HG03442 (cell line): ENCODE measurements around the gene PPFIBP1.
"Not testable (repeated sequence)": the region's sequence is repeated elsewhere in the genome, so short reads cannot be mapped to it uniquely, and the experiment has no call there.

Source experiments
- ATAC-seq: cut with Tn5 transposase; IDR thresholded peaks from one replicate; pipeline ENCODE4 v1.9.1; 2021; ENCODE audit warnings: mild to moderate bottlenecking, moderate library complexity; ENCODE audit not compliant: unreplicated experiment

The PPFIBP1 gene

DNA sequence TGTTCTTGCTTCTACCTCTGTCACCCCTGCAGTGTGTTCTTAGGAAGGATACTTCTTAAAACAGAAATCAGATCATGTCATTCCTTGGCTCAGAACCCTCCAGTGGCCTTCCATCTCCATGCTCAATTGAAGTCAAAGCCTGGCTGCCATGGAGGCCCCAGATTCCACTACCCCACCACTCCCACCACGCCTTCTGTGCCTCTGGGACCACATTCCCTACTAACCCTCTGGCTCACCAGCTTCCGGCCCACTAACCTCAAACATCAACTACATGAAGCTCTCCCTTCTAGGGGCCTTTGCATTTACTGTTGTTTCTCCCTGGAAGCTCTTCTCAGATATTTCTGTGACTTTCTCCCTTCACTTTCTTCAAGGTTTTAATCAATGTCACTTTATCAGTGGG is 96.1 kb downstream of the PPFIBP1 start:
- no peak for ATAC-seq

DNA sequence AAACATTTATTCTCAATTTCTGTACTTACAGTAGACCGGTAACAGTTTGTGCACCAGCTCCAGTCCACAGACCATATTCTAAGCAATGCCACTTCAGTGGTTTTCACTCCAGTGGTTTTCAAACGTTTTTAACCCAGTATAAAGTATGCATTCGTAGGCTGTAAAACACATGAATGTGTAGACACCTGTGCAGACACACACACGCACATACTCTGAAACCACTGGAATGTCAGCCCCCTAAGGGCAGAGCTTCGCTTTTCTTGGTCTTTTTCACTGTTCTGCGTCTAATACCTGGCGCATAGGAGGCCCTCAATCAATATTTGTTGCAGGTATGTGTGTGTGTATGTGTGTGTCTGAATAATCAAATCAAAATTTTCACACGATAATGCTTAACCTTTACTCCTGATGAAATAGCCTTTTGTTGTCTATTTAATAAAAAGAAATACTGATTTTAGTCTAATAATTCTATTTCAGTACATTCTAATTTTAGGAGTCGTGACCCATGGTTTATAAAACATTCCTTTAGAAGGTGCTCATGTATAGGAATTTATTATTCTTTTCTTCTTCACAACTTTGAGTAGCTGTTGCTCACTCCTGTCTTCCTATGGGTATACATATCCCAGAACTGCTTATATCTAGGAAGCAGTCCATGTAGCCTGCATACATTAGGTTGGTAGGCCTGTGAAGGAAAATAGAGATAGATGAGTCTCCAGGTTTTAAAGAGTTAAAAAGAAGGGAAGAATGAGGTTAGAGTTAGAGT is 98.6 kb downstream of the PPFIBP1 start:
- no peak for ATAC-seq

DNA sequence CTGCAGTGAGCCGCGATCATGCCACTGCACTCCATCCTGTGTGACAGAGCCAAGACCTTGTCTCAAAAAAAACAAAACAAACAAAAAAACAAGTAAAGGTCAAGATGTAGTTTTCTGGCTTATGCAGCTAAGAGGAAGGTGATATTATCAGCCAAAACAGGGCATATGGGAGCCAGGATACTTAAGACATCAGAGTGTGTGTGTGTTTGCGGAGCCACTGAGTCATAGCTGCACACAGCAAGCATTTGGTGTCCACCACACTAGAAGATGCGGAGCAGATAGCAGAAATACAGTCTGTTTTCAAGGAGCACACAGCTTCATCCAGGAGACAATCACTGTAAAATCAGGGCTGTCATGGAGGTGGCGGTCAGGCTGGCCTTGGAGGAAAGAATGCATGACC is 99.6 kb downstream of the PPFIBP1 start:
- no peak for ATAC-seq

DNA sequence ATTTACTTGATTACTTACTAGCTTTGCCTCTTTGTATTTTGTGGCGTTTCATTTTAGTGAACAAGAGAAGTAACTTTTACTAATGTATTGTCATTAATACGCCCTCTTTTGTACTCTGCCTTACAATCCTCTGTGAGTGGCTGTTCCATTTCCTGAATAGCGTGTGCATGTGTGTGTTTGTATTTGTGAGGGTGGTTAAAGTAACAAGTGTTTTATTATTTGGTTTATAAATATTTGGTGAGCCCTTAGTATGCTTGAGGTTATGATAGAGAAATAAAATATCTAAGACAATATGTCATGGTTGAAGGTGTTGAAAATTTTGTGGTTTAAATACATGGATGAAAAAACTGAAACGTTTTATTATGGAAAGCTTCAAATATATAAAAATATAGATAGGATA is 100.6 kb downstream of the PPFIBP1 start:
- no peak for ATAC-seq

GRCh38 chr12:27627123-27627852 is 103.3 kb downstream of the PPFIBP1 start:
- ATAC-seq: peak; percentile 63

DNA sequence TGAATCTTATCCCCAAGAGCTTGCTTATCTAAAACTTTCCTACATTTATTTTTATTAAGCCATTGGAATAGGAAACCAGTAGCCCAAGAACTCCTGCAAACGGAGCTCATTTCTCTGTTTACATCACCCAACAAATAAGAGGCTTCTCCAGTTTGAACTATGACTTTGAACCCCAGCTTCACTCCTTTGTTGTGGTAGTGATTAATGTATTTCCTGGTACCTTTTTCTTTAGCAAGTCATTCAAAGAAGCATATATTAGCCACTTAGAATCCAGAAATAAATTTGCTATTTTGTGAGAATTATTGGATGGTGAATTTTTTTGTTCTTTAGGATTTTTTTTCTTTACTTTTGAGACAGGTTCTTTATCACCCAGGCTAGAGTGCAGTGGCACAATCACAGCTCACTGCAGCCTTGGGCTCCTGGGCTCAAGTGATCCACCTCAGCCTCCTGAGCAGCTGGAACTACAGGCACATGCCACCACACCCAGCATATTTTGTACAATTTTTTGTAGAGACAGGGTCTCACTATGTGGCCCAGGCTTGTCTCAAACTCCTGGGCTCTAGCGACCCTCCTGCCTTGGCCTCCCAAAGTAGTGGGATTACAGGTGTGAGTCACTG is 104.0 kb downstream of the PPFIBP1 start:
- not testable (repeated sequence) for ATAC-seq

DNA sequence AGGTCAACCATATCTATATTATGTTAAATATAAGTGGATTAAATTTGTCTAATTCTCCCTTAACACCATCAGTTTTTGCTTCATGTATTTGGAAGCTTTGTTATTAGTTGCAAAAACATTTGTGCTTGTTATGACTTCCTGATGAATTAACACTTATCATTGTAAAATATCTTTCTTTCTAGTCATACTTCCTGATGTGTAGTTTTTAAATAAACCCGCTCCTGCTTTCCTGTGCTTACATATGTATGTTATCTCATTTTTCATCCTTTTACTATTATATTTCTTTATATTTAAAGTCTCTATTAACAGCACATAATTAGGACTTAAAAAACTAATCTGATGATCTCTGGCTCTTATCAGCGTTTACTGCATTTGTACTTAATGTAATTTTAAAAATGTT is 106.2 kb downstream of the PPFIBP1 start:
- not testable (repeated sequence) for ATAC-seq

- ATAC-seq: no peak
Measured at GRCh38 chr12:27631365-27631764, 107.4 kb downstream of the PPFIBP1 start.

- ATAC-seq: no peak
Measured at GRCh38 chr12:27631813-27632491, 107.9 kb downstream of the PPFIBP1 start.

GRCh38 chr12:27635349-27635972 is 111.5 kb downstream of the PPFIBP1 start:
- ATAC-seq: no peak

- ATAC-seq: not testable (repeated sequence)
Measured at GRCh38 chr12:27636569-27636968, 112.6 kb downstream of the PPFIBP1 start.

- no peak for ATAC-seq
Measured at GRCh38 chr12:27637524-27637923, 113.5 kb downstream of the PPFIBP1 start.

DNA sequence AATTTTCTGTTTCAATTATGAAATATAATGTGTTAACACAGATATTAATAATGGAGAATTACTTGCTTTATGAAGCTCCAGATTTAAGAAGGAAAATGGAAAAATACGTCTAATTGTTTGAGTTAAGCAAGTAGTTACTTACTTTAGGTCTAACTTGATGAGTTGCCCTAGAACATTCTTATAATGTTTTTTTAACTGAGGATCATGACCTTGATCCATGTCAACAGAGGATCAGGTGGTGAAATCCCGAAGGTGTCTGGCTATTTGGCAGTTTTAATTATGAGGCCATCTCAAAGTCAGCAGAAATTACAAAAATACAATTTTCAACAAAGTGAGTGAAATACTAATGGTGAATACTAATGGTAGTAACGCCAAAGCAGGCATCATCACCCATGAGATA is 115.3 kb downstream of the PPFIBP1 start:
- no peak for ATAC-seq

DNA sequence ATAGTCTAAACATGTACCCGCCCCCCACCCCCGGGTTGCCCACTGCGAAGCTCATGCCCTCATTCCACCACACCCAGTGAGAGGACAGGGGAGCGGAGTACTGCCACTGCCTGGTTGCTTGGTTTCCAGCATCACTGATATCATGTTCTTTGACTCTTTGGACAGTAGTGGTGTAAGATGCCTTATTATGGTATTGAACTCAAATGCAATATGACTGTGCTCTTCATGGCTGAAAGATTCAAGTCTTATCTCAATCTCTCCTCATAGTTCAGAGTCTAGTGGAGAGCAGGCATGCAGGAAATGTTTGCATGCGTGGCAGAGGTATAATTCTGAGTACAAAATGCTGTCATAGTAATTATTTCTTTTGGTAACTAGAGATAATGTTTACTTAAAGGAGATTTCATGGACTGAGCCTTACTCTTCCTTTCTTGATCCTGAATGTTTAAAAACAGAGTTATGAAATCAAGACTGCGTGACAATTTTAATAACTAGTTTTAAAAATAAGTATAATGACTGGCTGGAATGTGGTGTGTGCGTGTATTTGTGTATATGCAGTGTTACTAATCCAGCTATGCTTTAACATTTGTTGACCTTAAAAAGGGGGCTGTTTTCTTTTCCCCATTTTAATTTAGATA is 116.7 kb downstream of the PPFIBP1 start:
- ATAC-seq: not testable (repeated sequence)

DNA sequence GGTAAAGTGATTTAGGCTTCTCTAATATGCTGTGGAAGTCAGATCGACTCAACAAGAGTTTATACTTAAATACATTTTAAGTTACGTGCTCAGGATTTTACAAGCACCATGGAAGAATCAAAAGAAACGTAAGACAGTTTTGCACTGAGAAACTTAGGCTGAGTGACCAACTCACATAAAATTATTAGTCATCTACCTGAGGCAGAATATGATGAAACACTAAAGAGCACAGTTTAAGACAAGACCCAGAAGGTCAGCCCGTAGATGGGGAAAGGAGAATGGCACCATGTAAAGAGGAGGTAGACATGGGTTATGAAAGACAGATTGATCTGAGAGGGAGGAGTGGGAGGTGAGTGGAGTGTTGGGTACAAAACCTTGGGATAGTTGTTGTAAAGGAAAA is 118.4 kb downstream of the PPFIBP1 start:
- ATAC-seq: not testable (repeated sequence)

- not testable (repeated sequence) for ATAC-seq
Measured at GRCh38 chr12:27642892-27643291, 118.9 kb downstream of the PPFIBP1 start.

DNA sequence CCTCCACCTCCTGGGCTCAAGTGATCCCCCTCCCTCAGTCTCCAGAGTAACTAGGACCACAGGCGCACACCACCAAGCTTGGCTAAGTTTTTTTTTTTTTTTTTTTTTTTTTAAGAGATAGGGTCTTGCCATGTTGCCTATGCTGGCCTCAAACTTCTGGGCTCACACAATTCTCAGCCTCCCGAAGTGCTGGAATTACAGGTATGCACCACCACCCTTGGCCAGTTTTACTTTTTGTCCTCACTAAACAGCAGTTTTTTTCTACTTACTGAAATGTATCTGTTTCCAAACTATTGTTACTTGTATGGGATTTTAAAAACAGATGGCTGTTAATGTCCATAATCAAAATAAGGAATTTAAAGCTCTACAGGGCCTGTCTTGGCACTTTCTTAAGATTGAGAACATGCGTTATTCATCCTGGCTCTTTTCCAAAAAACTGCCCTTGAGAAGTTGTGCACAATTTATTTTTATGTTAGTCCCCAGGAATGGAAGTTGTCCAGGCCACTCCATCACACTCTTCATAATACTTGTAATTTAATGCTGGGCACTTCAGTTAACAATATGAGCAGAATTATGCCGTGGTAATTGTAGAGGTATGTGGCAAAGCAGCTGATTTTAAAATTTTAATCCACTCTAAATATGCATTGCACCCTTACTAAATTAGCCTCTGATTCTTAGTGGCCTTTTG is 120.3 kb downstream of the PPFIBP1 start:
- no peak for ATAC-seq

- ATAC-seq: no peak
Measured at GRCh38 chr12:27645671-27646070, 121.7 kb downstream of the PPFIBP1 start.

DNA sequence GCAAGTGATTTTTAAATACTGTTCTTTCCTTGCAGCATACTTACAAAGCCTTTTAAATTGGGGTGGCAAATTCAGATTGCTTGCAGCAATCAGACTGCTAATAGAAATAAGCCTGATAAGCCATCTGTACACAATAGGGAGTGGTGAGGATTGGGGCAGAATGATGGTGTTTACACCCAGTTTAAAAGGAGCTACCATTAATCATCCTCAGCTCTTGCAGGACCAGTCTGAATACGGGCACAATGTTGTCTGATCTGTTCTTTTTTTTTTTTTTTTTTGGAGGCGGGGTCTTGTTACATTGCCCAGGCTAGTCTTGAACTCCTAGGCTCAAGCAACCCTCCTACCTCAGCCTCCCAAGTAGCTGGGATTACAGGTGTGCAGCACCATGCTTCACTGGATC is 122.1 kb downstream of the PPFIBP1 start:
- ATAC-seq: no peak

- ATAC-seq: no peak
Measured at GRCh38 chr12:27650011-27650410, 126.0 kb downstream of the PPFIBP1 start.
